ENCODE data around the gene CITED2. TPM values are rescaled to one million over a fixed set of nuclear protein-coding genes. Genes with fewer than 3 reads are reported as not detected.
A peak's percentile ranks its signal among the peaks of the same experiment; 100 is the strongest.
"Not testable (repeated sequence)": the region's sequence is repeated elsewhere in the genome, so short reads cannot be mapped to it uniquely, and the experiment has no call there.

CITED2 gene
- total and polyA plus RNA-seq, 8 donors, result 70.0 to 321 (median 132) TPM

DNA sequence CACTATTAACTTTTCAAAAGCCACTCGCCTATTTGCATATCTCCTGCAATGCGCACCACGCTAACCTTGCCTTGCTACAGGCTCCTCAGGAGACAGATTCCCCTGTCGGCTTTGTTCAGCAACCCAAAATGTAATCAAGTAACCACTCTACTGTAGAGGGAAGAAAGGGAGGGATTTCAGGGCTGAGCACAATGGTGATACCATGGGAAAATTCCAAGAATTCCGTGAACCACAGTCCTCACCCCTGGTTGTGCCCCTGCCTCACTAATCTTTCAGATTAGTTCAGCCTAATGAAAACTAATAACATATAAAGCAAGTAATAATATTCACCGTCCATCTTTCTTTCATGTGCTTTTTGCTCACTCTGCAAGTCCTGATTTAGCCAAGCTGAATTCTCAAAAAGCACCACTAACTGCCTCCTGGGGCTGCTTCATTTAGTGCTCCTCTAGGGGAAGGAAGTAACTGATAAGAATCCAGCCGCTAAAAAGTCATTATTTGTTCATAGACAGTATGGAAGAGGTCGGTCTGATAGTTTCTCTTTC lies 6.6 kb downstream of the CITED2 start:
- DNase-seq (no peak), ATAC-seq (no peak)
- no peak overlapping the region for H3K4me3 ChIP-seq
- intact Hi-C loops (cut with DNase I), result loop anchor here in 1 of 2 donors (5.0 to 10.0 kb wide), 2 partner anchors 241 to 553 kb away; no protein-coding TSS in a partner anchor
- peaks cover 4 to 6% of the 10 kb centered on the region in 2 donors for H3K36me3 ChIP-seq
- TF ChIP-seq, protein P1, sequence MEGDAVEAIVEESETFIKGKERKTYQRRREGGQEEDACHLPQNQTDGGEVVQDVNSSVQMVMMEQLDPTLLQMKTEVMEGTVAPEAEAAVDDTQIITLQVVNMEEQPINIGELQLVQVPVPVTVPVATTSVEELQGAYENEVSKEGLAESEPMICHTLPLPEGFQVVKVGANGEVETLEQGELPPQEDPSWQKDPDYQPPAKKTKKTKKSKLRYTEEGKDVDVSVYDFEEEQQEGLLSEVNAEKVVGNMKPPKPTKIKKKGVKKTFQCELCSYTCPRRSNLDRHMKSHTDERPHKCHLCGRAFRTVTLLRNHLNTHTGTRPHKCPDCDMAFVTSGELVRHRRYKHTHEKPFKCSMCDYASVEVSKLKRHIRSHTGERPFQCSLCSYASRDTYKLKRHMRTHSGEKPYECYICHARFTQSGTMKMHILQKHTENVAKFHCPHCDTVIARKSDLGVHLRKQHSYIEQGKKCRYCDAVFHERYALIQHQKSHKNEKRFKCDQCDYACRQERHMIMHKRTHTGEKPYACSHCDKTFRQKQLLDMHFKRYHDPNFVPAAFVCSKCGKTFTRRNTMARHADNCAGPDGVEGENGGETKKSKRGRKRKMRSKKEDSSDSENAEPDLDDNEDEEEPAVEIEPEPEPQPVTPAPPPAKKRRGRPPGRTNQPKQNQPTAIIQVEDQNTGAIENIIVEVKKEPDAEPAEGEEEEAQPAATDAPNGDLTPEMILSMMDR (IDR thresholded peaks at IDR 0.05), result no peak
- no peaks in the 10 kb centered on the region for H3K9me3 ChIP-seq
- H3K27me3 ChIP-seq, result no peaks in the 10 kb centered on the region
- peaks cover 19 to 47% of the 10 kb centered on the region in 2 donors for H3K4me1 ChIP-seq
- H3K27ac ChIP-seq, result no peak overlapping the region

DNA sequence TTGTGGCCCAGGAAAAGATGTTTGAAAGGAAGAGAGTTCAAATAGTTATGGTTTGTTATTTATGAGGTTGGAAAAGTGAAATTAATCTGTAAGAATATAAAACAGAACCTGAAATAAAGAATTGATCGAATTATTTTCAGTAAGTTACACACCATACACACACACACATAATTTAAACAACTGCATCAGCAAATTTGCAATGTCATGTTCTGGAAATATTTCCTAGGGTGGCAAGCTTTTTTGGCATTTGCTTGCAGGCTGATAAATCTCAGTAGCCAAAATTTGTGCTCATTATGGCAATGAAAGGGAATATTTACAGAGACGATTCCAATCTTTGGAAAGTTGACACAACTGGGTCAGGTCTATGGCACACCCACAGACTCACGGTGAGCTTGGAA lies 9.5 kb downstream of the CITED2 start:
- Histone ChIP-seq H3K27ac (no peak overlapping the region), H3K4me1 (peaks cover 13 to 24% of the 10 kb centered on the region in 2 donors), H3K36me3 (no peaks in the 10 kb centered on the region), H3K9me3 (no peaks in the 10 kb centered on the region), H3K4me3 (no peak overlapping the region), H3K27me3 (no peaks in the 10 kb centered on the region)
- no peak for DNase-seq
- ATAC-seq, result no peak
- TF ChIP-seq, protein P1 (IDR thresholded peaks at IDR 0.05), result no peak
- intact Hi-C loops (cut with DNase I), result loop anchor here in 1 of 2 donors (5.0 to 10.0 kb wide), 2 partner anchors 238 to 550 kb away; no protein-coding TSS in a partner anchor

DNA sequence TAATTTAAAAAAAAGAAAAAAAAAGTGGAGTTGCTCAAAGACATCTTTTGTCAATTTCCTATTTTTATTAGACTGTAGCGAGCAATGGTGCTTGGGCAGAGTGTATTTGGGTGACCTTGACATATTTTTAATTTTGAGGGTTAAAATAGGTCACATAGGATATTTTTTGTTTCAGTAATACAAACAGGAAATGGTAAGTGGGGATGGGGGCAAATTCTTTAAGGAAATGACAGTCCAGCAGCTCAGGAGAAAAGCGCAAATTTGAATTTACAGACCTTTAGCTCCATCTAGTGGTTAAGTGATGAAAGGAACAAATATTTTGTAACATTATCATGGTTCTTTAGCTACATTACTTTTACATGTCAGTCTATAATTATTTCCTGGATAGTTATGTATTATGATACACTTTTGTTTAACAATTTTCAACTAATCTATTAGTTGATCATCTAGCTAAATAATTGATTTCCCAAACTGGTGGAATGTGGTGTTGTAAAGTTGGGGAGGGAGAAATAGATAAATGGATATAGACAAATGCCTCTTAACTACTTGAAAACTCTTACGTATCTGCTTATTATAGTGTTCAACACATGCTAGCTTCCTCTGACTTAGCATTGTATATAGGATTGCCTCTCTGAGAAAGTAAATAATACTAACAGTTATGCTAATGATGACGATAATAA lies 10.0 kb downstream of the CITED2 start:
- TF ChIP-seq, protein P1 (IDR thresholded peaks at IDR 0.05), result peak; percentile 45 to 50
- H3K36me3 ChIP-seq, result no peaks in the 10 kb centered on the region

DNA sequence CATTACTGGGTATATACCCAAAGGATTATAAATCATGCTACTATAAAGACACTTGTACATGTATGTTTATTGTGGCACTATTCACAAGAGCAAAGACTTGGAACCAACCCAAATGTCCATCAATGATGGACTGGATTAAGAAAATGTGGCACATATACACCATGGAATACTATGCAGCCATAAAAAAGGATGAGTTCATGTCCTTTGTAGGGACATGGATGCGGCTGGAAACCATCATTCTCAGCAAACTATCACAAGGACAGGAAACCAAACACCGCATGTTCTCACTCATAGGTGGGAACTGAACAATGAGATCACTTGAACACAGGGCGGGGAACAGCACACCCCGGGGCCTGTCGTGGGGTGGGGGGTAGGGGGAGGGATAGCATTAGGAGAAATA lies 10.7 kb downstream of the CITED2 start:
- H3K27me3 ChIP-seq, H3K4me3 ChIP-seq, DNase-seq, ATAC-seq, H3K36me3 ChIP-seq, H3K9me3 ChIP-seq, H3K27ac ChIP-seq: not testable (repeated sequence)
- peaks cover 1 to 13% of the 10 kb centered on the region in 2 donors for H3K4me1 ChIP-seq
- intact Hi-C loops (cut with DNase I), result loop anchor here in 1 of 2 donors (10.0 kb wide), 1 partner anchor 549 kb away; no protein-coding TSS in a partner anchor

More for the DNA sequence above, 10.0 kb downstream of the CITED2 start:
- H3K27ac ChIP-seq, result no peak overlapping the region
- H3K4me3 ChIP-seq, result no peak overlapping the region
- intact Hi-C loops (cut with DNase I), result loop anchor here in 1 of 2 donors (10.0 kb wide), 1 partner anchor 550 kb away; no protein-coding TSS in a partner anchor
- H3K27me3 ChIP-seq, result no peaks in the 10 kb centered on the region
- ATAC-seq (peak; percentile 75), DNase-seq (peak in 1 of 4 donors; percentile 59)
- H3K9me3 ChIP-seq, result no peaks in the 10 kb centered on the region
- peaks cover 8 to 19% of the 10 kb centered on the region in 2 donors for H3K4me1 ChIP-seq

DNA sequence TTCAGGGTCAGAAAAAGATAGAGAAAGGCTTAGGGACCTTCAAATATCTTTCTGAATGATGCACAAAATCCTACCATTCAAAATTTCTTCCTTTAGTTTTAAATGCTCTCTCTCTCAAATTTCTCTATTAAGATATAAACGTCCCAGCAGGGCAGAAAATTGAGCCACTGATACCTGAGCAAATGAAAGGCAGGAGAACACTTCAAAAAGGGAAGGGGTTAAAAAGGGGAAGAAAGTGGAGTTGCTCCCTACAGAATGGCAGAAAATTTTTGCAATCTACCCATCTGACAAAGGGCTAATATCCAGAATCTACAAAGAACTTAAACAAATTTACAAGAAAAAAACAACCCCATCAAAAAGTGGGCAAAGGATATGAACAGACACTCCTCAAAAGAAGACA lies 11.3 kb downstream of the CITED2 start:
- not testable (repeated sequence) for H3K4me3 ChIP-seq, ATAC-seq, H3K36me3 ChIP-seq, DNase-seq, H3K9me3 ChIP-seq, H3K27me3 ChIP-seq, H3K27ac ChIP-seq
- H3K4me1 ChIP-seq, result peaks cover 0 to 10% of the 10 kb centered on the region in 2 donors
- intact Hi-C loops (cut with DNase I), result loop anchor here in 1 of 2 donors (10.0 kb wide), 1 partner anchor 548 kb away; no protein-coding TSS in a partner anchor

DNA sequence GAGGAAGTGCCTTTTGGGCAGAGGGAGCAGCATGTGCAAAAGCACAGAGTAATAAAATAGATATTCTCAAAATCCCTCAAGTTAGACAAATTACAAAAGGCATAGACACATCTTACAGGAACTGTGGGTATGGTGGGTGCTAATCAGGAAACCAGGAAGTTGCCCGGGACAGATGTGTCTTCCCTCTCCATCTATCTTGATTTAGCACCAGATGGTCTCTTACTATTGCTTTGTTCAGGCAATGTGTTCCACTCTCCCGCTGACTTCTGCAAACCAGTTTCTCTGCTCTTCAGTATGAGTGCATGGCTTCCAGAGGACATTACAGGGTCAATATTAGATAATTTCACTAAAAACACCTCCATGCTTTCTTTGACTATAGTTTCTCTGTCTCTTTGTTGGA lies 13.2 kb downstream of the CITED2 start:
- peak overlapping the region in 1 of 2 donors; percentile 1 for H3K27ac ChIP-seq
- H3K9me3 ChIP-seq, result no peaks in the 10 kb centered on the region
- H3K4me1 ChIP-seq, result peaks cover 0 to 7% of the 10 kb centered on the region in 2 donors
- intact Hi-C loops (cut with DNase I), result loop anchor here in 1 of 2 donors (10.0 kb wide), 1 partner anchor 546 kb away; no protein-coding TSS in a partner anchor
- H3K4me3 ChIP-seq, result no peak overlapping the region
- TF ChIP-seq, protein P1 (IDR thresholded peaks at IDR 0.05), result no peak
- H3K27me3 ChIP-seq, result no peaks in the 10 kb centered on the region
- DNase-seq (no peak), ATAC-seq (no peak)
- no peaks in the 10 kb centered on the region for H3K36me3 ChIP-seq

Measured in left lung (tissue), 10 donors.